ENCODE measurements around the gene CIAO2A.
"Not testable (repeated sequence)": the region's sequence is repeated elsewhere in the genome, so short reads cannot be mapped to it uniquely, and the experiment has no call there.

Gene CIAO2A

DNA sequence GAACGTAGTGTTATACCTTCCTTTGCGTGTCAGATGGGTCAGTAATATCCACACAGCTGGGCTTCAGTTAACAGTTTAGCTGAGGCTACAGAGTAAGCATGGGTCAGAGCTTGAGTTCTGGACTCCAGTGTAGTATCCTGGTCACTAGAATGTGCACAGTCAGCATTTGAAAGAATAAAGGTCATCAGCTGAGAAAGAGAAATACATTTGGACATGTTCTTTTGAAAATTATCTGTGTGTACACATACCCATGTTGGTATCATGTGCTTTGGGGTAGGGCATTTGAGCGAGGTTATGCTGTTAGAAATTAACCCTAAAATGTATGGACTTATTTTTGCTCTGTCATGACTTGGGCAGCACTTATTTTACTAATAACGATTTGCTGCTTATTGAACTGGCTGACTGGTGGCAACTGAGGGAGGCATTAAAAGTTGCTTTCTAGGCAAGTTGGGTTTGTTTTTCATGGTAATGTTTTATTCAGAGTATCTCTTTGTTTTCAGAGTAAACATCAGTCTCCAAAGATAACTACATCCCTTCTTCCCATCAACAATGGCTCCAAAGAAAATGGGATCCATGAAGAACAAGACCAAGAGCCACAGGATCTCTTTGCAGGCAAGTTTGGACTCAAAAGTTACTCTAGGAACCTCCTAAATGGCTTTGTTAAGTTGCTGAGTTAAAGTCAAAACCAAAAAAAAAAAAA, 18.6 kb upstream of the CIAO2A start:
- no peak for DNase-seq (ENCODE audit: low read depth)

- no peak for DNase-seq (ENCODE audit: low read depth)
Measured at GRCh38 chr15:64111679-64112050, 18.0 kb upstream of the CIAO2A start.

GRCh38 chr15:64110950-64111678, 17.5 kb upstream of the CIAO2A start:
- no peak for DNase-seq (ENCODE audit: low read depth)

- not testable (repeated sequence) for DNase-seq (ENCODE audit: low read depth)
Measured at GRCh38 chr15:64110108-64110701, 16.6 kb upstream of the CIAO2A start.

DNA sequence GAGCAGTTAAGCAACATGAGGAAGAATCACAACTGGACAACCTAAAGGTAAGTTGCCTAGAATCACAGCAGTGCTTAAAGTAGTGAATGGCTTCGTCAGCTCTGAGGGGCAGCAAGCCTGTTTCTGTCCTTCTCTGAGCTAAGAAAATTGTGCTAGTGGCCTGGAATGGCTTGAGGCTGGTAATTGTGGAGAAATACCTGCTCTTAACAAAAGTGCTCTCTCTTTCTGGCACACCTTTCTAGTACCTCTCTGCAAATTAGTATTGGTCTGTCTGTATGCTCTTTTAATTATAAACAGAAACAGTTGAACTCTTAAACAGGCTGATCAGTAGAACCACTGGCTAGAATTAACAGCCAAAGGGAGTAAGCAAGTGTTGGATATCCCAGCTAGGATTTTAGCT, 13.7 kb upstream of the CIAO2A start:
- DNase-seq (ENCODE audit: low read depth), result no peak

DNA sequence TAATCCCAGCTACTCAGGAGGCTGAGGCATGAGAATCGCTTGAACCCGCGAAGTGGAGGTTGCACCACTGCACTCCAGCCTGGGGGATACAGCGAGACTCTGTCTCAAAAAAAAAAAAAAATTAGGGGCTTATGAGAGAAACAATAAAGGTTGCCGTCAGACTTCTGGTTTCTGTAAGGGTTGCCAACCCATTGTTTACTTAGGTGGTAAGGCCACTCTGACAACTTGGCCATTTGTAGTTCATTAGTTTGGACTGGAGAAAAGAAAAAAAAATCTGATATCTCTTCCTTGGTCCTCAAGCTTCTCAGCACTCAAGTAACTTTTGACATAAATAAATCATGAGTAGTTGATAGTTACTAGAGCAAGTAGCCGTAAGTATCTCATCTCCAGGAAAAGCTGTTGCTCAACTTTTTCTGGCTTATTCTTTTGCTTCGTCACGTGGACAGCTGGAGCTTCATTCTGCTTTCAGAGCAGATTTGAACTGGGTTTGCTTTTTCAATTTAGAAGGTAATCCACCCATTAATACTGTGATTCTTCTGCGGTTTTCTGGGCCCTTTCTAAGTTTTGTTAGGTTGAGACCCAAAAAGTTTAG, 11.6 kb upstream of the CIAO2A start:
- no peak for DNase-seq (ENCODE audit: low read depth)

DNA sequence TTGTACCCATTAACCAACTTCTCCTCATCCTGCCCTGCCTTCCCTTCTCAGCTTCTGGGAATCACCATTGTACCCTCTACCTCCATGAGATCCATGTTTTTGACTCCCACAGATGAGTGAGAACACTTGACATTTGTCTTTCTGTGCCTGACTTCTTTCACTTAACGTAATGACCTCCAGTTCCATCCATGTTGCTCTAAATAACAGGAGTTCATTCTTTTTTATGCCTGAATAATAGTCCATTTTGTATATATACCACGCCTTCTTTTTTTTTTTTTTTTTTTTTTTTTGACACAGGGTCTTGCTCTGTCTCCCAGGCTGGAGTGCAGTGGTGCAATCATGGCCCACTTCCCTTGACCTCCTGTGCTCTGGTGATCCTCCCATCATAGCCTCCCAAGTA, 8.9 kb upstream of the CIAO2A start:
- no peak for DNase-seq (ENCODE audit: low read depth)

DNA sequence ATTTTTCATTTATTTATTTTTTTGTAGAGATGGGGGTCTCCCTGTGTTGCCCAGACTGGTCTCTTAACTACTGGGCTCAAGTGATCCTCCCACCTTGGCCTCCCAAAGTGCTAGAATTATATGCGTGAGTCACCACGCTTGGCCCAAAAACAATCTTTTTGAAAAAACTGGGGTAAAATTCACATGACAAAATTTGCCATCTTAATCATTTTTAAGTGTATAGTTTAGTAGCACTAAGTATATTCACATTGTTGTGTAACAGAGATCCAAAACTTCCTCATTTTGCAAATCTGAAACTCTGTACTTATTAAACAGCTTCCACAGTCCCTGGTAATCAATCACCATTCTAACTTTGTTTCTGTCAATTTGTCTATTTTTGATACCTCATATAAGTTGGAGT, 7.3 kb upstream of the CIAO2A start:
- no peak for DNase-seq (ENCODE audit: low read depth)

GRCh38 chr15:64099379-64099778, 5.7 kb upstream of the CIAO2A start:
- no peak for DNase-seq (ENCODE audit: low read depth)

- DNase-seq (ENCODE audit: low read depth), result no peak
Measured at GRCh38 chr15:64096668-64097384, 3.2 kb upstream of the CIAO2A start.

- peak; percentile 93 for DNase-seq (ENCODE audit: low read depth)
Measured at GRCh38 chr15:64095795-64096667, 2.4 kb upstream of the CIAO2A start, which contains the start of gene SNX1. TSS of gene SNX1 (plus strand) at chr15:64095982. CDS start at chr15:64096014, 32 bp downstream.

DNA sequence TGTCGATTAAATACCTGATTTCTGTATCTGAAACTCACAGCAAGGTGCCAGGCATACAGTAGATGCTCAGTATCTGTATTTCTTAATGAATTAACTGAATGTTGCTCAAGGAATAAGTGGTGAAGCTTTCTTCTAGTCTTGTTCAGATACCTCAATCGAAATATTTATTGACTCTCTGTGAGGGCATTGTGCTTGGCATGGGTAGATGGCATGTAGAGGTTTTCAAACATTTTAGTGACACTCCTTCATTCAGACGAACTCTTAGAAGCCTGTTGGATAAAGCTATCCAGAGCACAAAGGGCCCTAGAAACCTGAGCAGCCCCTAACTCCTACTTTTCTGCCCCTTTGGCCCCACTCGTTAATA, 1.8 kb upstream of the CIAO2A start:
- no peak for DNase-seq (ENCODE audit: low read depth)

DNA sequence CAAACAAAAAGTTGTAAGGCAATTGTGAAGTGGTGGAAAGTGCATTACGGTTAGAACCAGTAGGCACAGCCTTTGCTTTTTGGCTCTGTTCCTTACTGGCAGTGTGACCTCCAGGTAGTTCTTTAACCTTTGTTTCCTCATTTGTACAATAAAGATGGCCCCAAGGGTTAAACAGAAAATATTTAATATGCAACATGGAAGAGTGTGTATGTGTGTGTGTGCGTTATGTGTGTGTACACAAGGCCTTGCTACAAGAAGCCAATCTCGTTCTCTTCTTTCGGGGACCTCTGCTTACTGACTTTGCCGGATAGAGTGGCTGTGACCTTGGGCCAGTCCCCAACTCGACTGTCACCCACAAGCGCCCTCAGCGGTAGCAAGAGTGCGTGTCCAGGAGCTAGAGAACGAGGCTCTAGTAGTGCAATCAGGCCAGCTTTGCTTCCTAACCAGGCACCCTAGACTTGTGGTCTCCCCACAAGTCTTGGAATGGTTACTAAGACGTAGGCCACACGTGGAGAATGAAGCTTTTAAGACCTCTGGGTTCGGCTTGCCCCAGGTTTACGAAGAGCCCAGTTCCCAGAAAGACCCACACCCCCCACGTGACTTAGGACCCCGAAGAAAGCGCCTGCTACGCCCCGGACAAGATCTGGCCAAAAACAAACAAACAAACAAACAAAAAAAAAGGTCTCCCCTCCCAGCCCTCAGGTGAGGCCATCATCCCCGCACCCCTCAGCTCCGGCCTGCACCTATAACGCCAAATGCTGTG, 593 bp downstream of the CIAO2A start:
- DNase-seq (ENCODE audit: low read depth), result peak; percentile 1

- no peak for DNase-seq (ENCODE audit: low read depth)
Measured at GRCh38 chr15:64092075-64092820, 1.4 kb downstream of the CIAO2A start.

DNA sequence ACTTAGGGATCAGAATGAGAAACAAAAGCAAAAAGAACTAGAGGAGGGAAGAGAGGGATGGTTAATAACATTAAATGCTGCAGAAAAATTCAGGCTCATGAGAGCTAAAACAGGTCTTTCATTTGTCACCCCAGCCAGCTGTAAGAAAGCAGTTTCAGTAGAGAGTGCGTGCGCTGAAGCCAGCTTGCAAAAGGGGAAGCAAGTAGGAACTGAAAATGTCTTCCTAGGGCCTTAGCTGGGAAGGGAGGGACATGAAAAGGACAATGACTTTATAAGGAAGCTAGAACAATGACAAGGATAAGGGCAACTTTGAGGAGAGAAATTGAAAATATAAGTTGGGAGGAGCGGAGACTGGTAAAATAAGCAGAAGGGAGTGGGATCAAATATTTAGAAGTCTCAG, 3.1 kb downstream of the CIAO2A start:
- DNase-seq (ENCODE audit: low read depth), result no peak

DNA sequence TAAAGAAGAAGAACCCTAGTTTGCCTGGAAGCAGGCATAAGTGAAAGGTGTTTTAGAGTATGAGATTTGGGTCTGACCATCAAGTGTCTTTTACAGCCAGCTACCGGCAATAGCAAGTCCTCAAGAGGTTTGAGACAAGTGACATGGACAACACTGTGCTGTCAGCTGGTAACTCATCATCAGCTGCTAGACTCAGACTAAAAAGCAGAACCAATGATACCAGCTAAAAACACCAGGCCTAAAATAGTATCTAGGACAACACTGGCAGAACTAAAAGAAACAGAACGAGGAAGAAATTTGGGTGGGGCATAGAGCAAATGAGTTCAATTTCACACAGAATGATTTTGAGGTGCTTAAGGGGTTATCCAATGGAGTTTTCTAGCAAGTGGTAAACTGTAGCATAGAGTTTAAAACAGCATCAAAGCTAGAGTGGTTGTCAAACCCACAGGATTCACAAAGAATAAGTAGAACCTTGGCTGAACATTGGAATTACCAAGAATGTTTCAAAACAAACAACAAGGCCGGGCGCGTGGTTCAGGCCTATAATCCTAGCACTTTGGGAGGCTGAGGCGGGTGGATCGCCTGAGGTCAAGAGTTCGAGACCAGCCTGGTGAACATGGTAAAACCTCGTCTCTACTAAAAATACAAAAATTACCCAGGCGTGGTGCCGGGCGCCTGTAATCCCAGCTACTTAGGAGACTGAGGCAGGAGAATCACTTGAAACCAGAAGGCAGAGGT, 3.9 kb downstream of the CIAO2A start:
- no peak for DNase-seq (ENCODE audit: low read depth)

DNA sequence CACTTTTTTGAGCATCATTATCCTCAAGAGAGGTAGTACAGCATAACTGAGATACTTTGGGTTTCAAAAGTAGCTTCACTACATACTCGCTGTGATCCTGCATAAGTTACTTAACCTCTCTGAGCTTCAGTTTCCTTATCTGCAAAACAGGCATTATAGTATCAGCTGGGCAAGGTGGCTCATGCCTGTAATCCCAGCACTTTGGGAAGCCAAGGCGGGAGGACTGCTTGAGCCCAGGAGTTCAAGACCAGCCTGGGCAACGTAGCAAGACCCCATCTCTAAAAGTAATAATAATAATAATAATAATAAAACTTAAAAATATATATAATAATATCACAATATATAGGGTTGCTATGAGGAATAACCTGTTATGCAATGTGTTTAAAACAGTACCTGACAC, 10.9 kb downstream of the CIAO2A start:
- no peak for DNase-seq (ENCODE audit: low read depth)

GRCh38 chr15:64073496-64073895, 20.1 kb downstream of the CIAO2A start:
- not testable (repeated sequence) for DNase-seq (ENCODE audit: low read depth)

DNA sequence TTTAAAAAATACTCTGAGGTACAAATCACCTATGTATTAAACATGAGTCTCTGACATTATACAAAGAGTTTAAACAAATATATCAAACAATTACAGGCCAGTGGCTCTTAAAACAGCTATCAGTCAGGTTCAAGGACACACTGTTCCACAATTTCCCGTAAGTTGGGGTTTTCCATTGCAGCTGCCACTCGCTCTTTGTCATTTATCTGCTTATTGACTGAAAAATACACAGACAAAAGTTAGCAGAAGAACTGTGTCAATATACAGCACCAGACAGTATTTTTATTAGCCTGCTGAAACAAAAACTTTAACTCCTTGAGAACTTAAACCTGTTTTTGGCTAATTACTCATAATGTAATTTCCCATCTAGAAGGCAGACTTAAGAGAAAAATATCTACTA, 20.8 kb downstream of the CIAO2A start:
- no peak for DNase-seq (ENCODE audit: low read depth)
